NCI-H460 (cell line): Measurements from ENCODE around the gene RNF125. TPM values are rescaled to one million over a fixed set of nuclear protein-coding genes. Genes with fewer than 3 reads are reported as not detected.

Source experiments
- total RNA-seq: library from RNA; depleted of rRNA; stranded (reverse); fragments of >200 nt; shearing (Covaris generic); gene quantifications from 2 replicates; pipeline ENCODE4 v1.2.3, GENCODE V29; 2014; rRNA removed

Gene RNF125
- total RNA-seq, 1 experiment from 2014 or later, result 2.2 TPM

Other genes with a start within 250 kb of the RNF125 start
- 28.6 and 33.6 TPM in 2 replicates for gene TRAPPC8, start 75.7 kb upstream of the RNF125 start, total RNA-seq
- gene RNF138, start 73.0 kb downstream of the RNF125 start, total RNA-seq, result 22.5 and 26.0 TPM in 2 replicates
- 0.20 TPM in 1 of 2 replicates, not detected in the other for gene MEP1B, start 171.2 kb downstream of the RNF125 start, total RNA-seq